ENCODE results near the gene TRAF1. TPM values are rescaled to one million over a fixed set of nuclear protein-coding genes. Genes with fewer than 3 reads are reported as not detected.

The TRAF1 gene
- total and polyA plus RNA-seq, 2 of the 13 experiments (the other 11 are each of a cell fraction or from before 2014, with no cell fraction given) = 0.44 to 1.0 TPM

DNA sequence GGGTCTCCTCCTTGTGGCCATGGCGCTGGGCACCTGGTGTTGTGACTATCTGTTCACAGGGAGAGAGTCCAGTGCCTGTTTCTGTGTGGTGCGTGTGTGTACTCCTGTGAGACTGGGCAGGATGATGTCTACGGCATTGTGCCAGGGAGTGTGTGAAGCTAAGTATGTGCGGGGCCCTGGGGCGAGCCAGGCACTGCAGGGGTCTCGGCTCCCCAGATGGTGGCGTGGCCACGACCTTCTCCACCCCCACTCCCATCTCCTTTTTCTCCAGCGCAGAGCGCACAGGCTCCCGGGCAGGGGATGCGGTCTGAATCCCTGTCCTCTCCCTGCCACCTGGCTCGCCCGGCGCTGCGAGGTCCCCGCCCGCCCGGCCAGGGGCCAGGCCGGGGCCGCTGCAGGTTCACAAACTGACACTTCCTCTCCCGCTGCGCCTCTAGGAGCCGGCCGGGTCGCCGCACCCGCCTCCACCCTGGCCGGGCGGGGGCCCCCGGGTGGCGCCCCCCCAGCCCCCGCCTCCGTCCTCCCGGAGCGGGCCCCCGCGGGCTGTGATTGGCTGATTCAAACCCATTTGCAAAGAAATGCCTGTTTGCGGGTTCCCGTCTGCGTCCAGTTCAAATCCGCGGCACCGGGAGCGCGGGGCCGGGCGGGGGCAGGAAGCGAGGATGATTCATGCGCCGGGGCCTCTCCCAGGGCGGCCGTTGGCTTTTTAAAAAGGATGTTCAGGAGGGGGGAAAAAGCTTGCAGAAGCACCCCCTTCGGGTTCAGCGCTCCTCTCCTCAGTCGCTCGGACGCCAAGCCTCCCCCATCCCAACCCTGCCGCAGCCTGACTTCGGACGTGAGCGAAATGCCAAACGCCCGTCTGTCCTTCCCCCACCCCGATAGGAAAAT, 50.4 kb downstream of the TRAF1 start (continued):
- TF ChIP-seq ARID5B (CRISPR knock-in tag; IDR thresholded peaks at IDR 0.05) (peak; percentile 8; the same call in 1 of the 2 replicates), KAT7 (CRISPR knock-in tag; IDR thresholded peaks at IDR 0.05; ENCODE audit: borderline replicate concordance) (peak; percentile 57; the same call in 1 of the 2 replicates), BORCS8-MEF2B (CRISPR knock-in tag; IDR thresholded peaks at IDR 0.05) (peak; percentile 18; the same call in 1 of the 2 replicates), ISL2 (CRISPR knock-in tag; IDR thresholded peaks at IDR 0.05) (0 out of 2 replicates have a peak, but pooled peaks have one; percentile 33), CHD2 (IDR thresholded peaks at IDR 0.05; ENCODE audit: low read depth, low read length) (no peak), ZNF766 (CRISPR knock-in tag; IDR thresholded peaks at IDR 0.05; ENCODE audit: borderline replicate concordance) (no peak), YY1 (IDR thresholded peaks at IDR 0.05; ENCODE audit: insufficient read depth, insufficient replicate concordance, low read depth, low read length) (peak; percentile 40), SMAD1 (CRISPR knock-in tag; IDR thresholded peaks at IDR 0.05; ENCODE audit: borderline replicate concordance, low read depth) (no peak), RAD21 (CRISPR knock-in tag; IDR thresholded peaks at IDR 0.05) (peak; percentile 48; the same call in 1 of the 2 replicates), TOPORS (CRISPR knock-in tag; IDR thresholded peaks at IDR 0.05) (peak; percentile 71; the same call in 1 of the 2 replicates), ZNF558 (CRISPR knock-in tag; IDR thresholded peaks at IDR 0.05; ENCODE audit: borderline replicate concordance) (peak; percentile 44; the same call in 1 of the 2 replicates), TFDP1 (CRISPR knock-in tag; IDR thresholded peaks at IDR 0.05; ENCODE audit: borderline replicate concordance) (peak; percentile 76; the same call in 1 of the 2 replicates), PTBP1 (IDR thresholded peaks at IDR 0.05; ENCODE audit: low read depth, low read length, poor library complexity, severe bottlenecking) (no peak), POLR2G (IDR thresholded peaks at IDR 0.05; ENCODE audit: low read depth, low read length) (peak; percentile 65)
- TF ChIP-seq, protein P1, sequence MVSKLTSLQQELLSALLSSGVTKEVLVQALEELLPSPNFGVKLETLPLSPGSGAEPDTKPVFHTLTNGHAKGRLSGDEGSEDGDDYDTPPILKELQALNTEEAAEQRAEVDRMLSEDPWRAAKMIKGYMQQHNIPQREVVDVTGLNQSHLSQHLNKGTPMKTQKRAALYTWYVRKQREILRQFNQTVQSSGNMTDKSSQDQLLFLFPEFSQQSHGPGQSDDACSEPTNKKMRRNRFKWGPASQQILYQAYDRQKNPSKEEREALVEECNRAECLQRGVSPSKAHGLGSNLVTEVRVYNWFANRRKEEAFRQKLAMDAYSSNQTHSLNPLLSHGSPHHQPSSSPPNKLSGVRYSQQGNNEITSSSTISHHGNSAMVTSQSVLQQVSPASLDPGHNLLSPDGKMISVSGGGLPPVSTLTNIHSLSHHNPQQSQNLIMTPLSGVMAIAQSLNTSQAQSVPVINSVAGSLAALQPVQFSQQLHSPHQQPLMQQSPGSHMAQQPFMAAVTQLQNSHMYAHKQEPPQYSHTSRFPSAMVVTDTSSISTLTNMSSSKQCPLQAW (CRISPR knock-in tag; IDR thresholded peaks at IDR 0.05) = peak; percentile 6; the same call in 1 of the 2 replicates
- TF ChIP-seq, protein P2, sequence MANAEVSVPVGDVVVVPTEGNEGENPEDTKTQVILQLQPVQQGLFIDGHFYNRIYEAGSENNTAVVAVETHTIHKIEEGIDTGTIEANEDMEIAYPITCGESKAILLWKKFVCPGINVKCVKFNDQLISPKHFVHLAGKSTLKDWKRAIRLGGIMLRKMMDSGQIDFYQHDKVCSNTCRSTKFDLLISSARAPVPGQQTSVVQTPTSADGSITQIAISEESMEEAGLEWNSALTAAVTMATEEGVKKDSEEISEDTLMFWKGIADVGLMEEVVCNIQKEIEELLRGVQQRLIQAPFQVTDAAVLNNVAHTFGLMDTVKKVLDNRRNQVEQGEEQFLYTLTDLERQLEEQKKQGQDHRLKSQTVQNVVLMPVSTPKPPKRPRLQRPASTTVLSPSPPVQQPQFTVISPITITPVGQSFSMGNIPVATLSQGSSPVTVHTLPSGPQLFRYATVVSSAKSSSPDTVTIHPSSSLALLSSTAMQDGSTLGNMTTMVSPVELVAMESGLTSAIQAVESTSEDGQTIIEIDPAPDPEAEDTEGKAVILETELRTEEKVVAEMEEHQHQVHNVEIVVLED (CRISPR knock-in tag; IDR thresholded peaks at IDR 0.05; ENCODE audit: borderline replicate concordance) = peak; percentile 52; the same call in 1 of the 2 replicates
- TF ChIP-seq, protein P3, sequence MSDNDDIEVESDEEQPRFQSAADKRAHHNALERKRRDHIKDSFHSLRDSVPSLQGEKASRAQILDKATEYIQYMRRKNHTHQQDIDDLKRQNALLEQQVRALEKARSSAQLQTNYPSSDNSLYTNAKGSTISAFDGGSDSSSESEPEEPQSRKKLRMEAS (IDR thresholded peaks at IDR 0.05) = no peak; the same call in 1 of the 2 replicates

Measured in HepG2 (cell line).